ENCODE measurements around the gene ENOSF1.

Gene ENOSF1

GRCh38 chr18:629269-630150, 82.9 kb downstream of the ENOSF1 start:
- no peak for DNase-seq

GRCh38 chr18:627231-627630, 85.2 kb downstream of the ENOSF1 start:
- no peak for DNase-seq

- DNase-seq: peak; percentile 29 to 64
Observed at GRCh38 chr18:623761-624620, 88.4 kb downstream of the ENOSF1 start.

- DNase-seq: no peak
Observed at GRCh38 chr18:622289-622688, 90.1 kb downstream of the ENOSF1 start.

- no peak for DNase-seq
Observed at GRCh38 chr18:621291-622043, 91.0 kb downstream of the ENOSF1 start.

Data from CD4-positive, alpha-beta T cell treated with Interferon alpha-2 for 1 hour (primary cell).